ENCODE results near the gene ADRB2. TPM values are rescaled to one million over a fixed set of nuclear protein-coding genes. Genes with fewer than 3 reads are reported as not detected.

ADRB2 gene
- total RNA-seq, result 0.23 TPM in 1 of 2 replicates, not detected in the other

DNA sequence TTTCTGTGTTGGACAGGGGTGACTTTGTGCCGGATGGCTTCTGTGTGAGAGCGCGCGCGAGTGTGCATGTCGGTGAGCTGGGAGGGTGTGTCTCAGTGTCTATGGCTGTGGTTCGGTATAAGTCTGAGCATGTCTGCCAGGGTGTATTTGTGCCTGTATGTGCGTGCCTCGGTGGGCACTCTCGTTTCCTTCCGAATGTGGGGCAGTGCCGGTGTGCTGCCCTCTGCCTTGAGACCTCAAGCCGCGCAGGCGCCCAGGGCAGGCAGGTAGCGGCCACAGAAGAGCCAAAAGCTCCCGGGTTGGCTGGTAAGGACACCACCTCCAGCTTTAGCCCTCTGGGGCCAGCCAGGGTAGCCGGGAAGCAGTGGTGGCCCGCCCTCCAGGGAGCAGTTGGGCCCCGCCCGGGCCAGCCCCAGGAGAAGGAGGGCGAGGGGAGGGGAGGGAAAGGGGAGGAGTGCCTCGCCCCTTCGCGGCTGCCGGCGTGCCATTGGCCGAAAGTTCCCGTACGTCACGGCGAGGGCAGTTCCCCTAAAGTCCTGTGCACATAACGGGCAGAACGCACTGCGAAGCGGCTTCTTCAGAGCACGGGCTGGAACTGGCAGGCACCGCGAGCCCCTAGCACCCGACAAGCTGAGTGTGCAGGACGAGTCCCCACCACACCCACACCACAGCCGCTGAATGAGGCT lies at the start of gene ADRB2:
TSS of gene ADRB2 (plus strand) at position 559 of the 686 bp plus-strand sequence. CDS start 221 bp downstream, outside the sequence.

Other genes with a start within 250 kb of the ADRB2 start
- not detected in 2 replicates for gene HTR4, start 172.1 kb upstream of the ADRB2 start, total RNA-seq
- gene SH3TC2, start 236.5 kb downstream of the ADRB2 start, total RNA-seq, result 1.9 and 2.2 TPM in 2 replicates